D721Med (cell line): ENCODE measurements around the gene SYMPK.
A peak's percentile ranks its signal among the peaks of the same experiment; 100 is the strongest.
"Not testable (repeated sequence)": the region's sequence is repeated elsewhere in the genome, so short reads cannot be mapped to it uniquely, and the experiment has no call there.

Source experiments
- DNase-seq: peaks from one replicate; pipeline ENCODE4 v3.0.0; 2011; ENCODE audit warnings: low spot score; ENCODE audit not compliant: insufficient read length
- FAIRE-seq: peaks from 2 replicates; lab custom pipeline; 2011; peaks lifted over from hg19 to GRCh38; lab: Jason Lieb, UNC
- TF ChIP-seq, protein P1 (sequence below): IDR thresholded peaks from 2 replicates; pipeline ENCODE4 v1.5.1; 2012; ENCODE audit warnings: mild to moderate bottlenecking, control low read depth; ENCODE audit not compliant: insufficient read depth; ENCODE audit errors: missing control alignments

The SYMPK gene

DNA sequence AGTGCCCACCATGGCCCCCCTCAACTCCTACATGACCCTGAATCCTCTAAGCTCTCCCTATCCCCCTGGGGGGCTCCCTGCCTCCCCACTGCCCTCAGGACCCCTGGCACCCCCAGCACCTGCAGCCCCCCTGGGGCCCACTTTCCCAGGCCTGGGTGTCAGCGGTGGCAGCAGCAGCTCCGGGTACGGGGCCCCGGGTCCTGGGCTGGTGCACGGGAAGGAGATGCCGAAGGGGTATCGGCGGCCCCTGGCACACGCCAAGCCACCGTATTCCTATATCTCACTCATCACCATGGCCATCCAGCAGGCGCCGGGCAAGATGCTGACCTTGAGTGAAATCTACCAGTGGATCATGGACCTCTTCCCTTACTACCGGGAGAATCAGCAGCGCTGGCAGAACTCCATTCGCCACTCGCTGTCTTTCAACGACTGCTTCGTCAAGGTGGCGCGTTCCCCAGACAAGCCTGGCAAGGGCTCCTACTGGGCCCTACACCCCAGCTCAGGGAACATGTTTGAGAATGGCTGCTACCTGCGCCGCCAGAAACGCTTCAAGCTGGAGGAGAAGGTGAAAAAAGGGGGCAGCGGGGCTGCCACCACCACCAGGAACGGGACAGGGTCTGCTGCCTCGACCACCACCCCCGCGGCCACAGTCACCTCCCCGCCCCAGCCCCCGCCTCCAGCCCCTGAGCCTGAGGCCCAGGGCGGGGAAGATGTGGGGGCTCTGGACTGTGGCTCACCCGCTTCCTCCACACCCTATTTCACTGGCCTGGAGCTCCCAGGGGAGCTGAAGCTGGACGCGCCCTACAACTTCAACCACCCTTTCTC is 9.4 kb upstream of the SYMPK start:
- TF ChIP-seq, protein P1, sequence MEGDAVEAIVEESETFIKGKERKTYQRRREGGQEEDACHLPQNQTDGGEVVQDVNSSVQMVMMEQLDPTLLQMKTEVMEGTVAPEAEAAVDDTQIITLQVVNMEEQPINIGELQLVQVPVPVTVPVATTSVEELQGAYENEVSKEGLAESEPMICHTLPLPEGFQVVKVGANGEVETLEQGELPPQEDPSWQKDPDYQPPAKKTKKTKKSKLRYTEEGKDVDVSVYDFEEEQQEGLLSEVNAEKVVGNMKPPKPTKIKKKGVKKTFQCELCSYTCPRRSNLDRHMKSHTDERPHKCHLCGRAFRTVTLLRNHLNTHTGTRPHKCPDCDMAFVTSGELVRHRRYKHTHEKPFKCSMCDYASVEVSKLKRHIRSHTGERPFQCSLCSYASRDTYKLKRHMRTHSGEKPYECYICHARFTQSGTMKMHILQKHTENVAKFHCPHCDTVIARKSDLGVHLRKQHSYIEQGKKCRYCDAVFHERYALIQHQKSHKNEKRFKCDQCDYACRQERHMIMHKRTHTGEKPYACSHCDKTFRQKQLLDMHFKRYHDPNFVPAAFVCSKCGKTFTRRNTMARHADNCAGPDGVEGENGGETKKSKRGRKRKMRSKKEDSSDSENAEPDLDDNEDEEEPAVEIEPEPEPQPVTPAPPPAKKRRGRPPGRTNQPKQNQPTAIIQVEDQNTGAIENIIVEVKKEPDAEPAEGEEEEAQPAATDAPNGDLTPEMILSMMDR: no peak
- DNase-seq: no peak
- no peak for FAIRE-seq

DNA sequence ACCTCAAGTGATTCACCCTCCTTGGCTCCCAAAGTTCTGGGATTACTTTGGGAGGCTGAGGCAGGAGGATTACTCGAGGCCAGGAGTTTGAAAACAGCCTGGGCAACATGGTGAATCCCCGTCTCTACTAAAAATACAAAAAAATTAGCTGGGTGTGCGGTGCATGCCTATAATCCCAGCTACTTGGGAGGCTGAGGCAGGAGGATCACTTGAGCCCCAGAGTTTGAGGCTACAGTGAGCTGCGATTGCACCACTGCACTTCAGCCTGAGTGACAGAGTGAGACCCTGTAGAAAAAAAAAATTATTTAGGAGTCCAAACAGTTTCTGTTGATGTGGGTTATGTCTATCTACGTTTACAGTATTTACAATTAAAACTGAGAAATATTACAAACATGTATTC is 7.9 kb upstream of the SYMPK start:
- DNase-seq (no peak), FAIRE-seq (no peak)
- TF ChIP-seq, protein P1: no peak

DNA sequence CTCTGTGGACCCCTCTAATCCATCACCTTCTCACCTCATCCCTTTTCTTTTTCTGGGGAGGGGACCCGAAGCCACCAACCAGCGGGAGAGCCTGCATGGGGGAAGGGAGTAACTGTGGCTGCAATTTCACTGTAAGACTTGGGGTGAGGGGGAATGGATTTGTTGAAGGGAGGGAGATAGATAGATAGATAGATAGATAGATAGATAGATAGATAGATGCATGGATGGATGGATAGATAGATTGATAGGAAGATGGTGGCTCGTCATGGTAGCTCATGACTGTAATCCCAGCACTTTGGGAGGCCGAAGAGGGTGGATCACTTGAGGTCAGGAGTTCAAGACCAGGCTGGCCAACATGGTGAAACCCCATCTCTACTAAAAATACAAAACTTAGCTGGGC is 4.3 kb upstream of the SYMPK start:
- not testable (repeated sequence) for FAIRE-seq

DNA sequence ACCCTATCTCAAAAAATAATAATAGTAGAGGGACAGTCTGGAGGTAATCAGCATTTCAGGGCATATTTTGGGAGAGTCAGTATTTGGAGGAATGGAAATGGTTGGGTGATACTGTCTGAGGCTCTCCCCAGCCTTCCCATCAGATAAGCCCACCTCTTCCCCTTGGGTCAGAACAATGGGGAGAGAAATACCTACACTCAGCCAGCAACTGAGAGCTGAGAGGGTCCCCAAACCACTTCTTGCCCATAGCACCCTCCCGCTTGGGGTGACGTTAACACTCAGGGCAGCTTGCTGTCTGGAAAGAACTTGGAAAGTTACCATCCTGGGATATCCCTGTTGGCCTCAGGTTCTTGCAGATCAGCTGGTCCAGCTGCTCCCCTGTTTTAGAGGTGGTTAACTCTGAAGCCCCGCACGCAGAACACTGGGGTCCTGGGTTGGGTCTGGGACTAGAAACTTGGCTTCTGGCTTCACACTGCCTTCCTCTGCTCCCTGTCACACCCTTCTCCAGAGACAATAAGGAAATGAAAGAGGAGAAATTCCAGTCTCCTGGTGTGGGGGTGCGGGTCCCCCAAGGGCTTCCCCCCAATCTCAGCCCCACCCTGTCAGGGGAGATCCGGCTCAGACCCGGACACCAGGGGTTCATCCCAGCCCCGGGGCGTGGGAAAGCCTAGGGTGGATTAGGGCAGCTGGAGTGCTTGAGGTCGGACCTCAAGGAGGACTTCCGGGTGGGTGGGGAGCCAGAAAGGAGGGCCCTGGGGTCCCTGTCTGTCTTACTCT is 3.6 kb upstream of the SYMPK start:
- TF ChIP-seq, protein P1: no peak
- DNase-seq: no peak
- no peak for FAIRE-seq

More for the DNA sequence above, 4.3 kb upstream of the SYMPK start:
- DNase-seq: not testable (repeated sequence)

DNA sequence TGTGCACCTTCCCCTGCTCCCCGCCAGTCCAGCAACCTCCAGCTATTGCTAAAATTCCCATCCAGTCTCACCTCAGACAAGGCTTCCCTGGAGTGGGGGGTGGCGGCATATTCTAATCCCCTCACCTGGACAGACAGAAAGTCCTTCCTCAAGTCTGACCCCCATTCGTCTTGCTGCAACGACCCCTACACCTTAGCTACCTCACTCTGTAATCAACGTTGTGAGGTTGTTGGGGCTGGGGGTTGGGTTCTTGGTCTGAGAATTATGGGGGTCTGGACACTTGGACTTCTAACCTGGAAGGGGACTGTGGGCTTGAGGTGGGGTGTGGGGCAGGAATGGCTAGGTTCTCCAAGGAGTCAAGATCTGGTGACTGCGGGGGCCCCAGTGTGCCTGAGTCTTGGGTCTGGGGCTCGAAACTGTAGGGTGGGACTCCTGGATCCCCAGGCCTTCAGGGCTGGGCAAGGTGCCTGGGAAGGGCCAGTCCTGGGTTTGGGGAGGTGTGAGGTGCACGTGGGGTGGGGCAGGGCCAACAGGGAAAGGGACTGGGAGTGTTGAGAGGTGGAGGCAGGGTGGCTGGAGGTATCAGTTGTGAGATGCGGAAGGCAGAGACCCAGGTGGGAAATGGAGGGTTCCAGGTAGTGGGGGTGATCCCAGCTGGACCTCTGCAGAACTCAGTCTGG is 2.5 kb upstream of the SYMPK start:
- TF ChIP-seq, protein P1: no peak
- no peak for FAIRE-seq

DNA sequence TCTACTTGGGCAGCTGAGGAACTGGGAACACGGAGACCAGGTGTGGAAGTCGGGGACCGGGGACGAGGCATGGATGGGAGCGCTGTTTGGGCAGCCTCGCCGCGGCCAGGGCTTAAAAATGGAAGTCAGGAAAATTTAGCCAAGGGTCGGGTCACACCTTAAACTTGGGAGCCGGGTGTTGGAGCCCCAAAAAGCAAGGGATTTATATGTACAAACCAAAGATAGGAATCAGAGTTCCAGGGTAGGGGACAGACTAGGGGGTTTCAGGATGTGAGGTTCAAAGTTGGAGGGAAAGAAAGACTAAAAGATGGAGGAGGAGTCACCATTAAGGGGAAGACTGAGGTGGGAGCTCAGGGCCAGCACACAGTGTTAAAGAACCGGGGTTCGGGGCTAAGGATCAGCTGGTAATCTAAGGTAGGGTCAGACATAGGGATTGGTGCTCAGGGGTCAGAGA is 1.7 kb upstream of the SYMPK start:
- DNase-seq: no peak
- no peak for FAIRE-seq
- TF ChIP-seq, protein P1: no peak

More for the DNA sequence above, 2.5 kb upstream of the SYMPK start:
- DNase-seq: no peak

DNA sequence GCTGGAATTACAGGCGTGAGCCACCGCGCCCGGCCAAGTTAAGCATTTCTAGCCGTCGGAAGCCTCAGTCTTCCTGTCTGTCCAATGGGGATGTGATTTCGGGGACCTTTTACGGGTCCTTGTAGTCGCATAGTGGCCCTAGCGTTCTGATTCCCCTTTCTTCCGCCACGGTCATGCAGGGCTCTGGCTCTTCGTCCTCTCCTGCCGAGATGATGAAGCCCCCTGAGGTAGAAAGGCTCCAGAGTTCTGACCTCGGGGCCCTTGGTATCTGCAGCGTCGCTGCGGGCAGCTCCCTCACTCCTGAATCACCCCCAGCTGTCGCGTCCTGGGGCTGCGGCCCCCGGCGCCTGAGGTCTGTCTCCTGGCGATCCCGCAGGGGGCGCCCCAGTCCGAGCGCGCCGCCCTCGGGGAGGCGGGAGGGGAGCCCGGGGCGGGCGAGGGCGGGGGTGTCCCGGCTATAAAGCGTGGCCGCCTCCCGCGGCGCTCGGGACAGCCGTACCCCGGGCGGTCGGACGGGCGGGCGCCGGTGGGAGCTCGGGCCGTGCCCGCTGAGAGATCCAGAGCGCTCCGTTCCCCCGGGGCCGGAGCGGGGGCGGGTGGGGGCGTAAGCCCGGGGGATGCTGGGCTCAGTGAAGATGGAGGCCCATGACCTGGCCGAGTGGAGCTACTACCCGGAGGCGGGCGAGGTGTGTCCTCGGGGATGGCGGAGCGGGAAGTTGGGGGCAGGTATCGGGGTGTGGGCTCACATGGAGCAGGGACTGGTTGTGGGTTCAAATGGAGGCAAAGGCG is 1.1 kb upstream of the SYMPK start, which contains the start of gene FOXA3:
TSS of gene FOXA3 (plus strand) at position 487 of the 789 bp plus-strand sequence. CDS start at position 618, 131 bp downstream.
- DNase-seq (peak; percentile 85), FAIRE-seq (no peak)
- TF ChIP-seq, protein P1: peak; percentile 38
